Mucosa of descending colon (tissue), 3 donors: Measurements from ENCODE around the gene C1orf174. TPM values are rescaled to one million over a fixed set of nuclear protein-coding genes. Genes with fewer than 3 reads are reported as not detected.

Source experiments
- ATAC-seq: fragments of 200-7000 bp; cut with Tn5 transposase; one replicate; pipeline ENCODE4 v1.9.1; 2020; ENCODE audit warnings: mild to moderate bottlenecking, moderate library complexity
- DNase-seq, 3 donors: peaks; one replicate each; pipeline ENCODE4 v3.0.0-alpha.2; 2020
- H3K36me3 ChIP-seq: fragments of 200-600 bp; one replicate; pipeline ENCODE4 v1.8.0; 2021; ENCODE audit warnings: low read depth, mild to moderate bottlenecking
- H3K4me1 ChIP-seq: fragments of 200-600 bp; one replicate; pipeline ENCODE4 v1.8.0; 2021; ENCODE audit warnings: low read depth, mild to moderate bottlenecking
- H3K4me3 ChIP-seq: fragments of 200-600 bp; one replicate; pipeline ENCODE4 v1.8.0; 2021; ENCODE audit warnings: mild to moderate bottlenecking
- H3K9me3 ChIP-seq: fragments of 200-600 bp; one replicate; pipeline ENCODE4 v1.8.0; 2021; ENCODE audit warnings: mild to moderate bottlenecking
- CTCF ChIP-seq: fragments of 200-600 bp; IDR thresholded peaks from one replicate; pipeline ENCODE4 v1.8.0; 2022; ENCODE audit warnings: antibody characterized with exemption, mild to moderate bottlenecking
- intact Hi-C, 2 donors: fragments of 100-400 bp; cut with DNase I in 1 of 2; cut with micrococcal nuclease in 1 of 2; formaldehyde crosslinking; loops; one replicate each; pipeline versions ENCODE4 v1.11.0 to v1.11.1; 2022; cut with DNase I, micrococcal nuclease
- total RNA-seq, 3 donors: library from RNA; stranded (reverse); fragmentation: NEBNext Ultra II Directional in 2 of 3; extraction: Animal tissue kit (Norgen Biotek cat#: 25700) in 2 of 3; gene quantifications; one replicate each; pipeline versions ENCODE4 v1.2.1 to v1.2.4, GENCODE V29; 2021 to 2023
- donor health status: DM: no; HTN: no; CAD: no; lungs with moderate emphysema.
- donor health status: DM: no; HTN: no; CAD: no.
- donor health status: DM: no; HTN: yes; CAD: no.

C1orf174 gene
- total RNA-seq, 3 donors from 2014 or later: 19.3 to 23.7 (median 21.8) TPM

- no peak for TF ChIP-seq CTCF
- ATAC-seq: no peak
- Histone ChIP-seq H3K36me3 (peaks cover 5% of the 10 kb centered on the region), H3K4me3 (no peak overlapping the region), H3K4me1 (peaks cover 2% of the 10 kb centered on the region), H3K9me3 (no peaks in the 10 kb centered on the region)
- intact Hi-C loops: no loop called here
- DNase-seq: no peak
These were observed 49.2 kb downstream of the C1orf174 start for GRCh38 chr1:3850857-3851256.

GRCh38 chr1:3847081-3847480, 53.0 kb downstream of the C1orf174 start:
- peaks cover 5% of the 10 kb centered on the region for H3K36me3 ChIP-seq
- ATAC-seq (no peak), DNase-seq (no peak)

GRCh38 chr1:3846541-3846940, 53.5 kb downstream of the C1orf174 start:
- Histone ChIP-seq H3K9me3 (no peaks in the 10 kb centered on the region), H3K4me3 (no peak overlapping the region), H3K36me3 (peaks cover 5% of the 10 kb centered on the region), H3K4me1 (no peaks in the 10 kb centered on the region)
- DNase-seq (no peak), ATAC-seq (no peak)
- TF ChIP-seq CTCF: no peak
- intact Hi-C loops: no loop called here

More at GRCh38 chr1:3847081-3847480, 53.0 kb downstream of the C1orf174 start:
- intact Hi-C loops: no loop called here
- H3K9me3 ChIP-seq: no peaks in the 10 kb centered on the region
- no peaks in the 10 kb centered on the region for H3K4me1 ChIP-seq
- no peak for TF ChIP-seq CTCF
- no peak overlapping the region for H3K4me3 ChIP-seq

- peaks cover 9% of the 10 kb centered on the region for H3K36me3 ChIP-seq
- intact Hi-C loops: no loop called here
- no peak for ATAC-seq
These were observed 57.2 kb downstream of the C1orf174 start for GRCh38 chr1:3842912-3843311.

GRCh38 chr1:3841491-3841890, 58.6 kb downstream of the C1orf174 start:
- no peak for TF ChIP-seq CTCF
- peaks cover 6% of the 10 kb centered on the region for H3K9me3 ChIP-seq
- H3K4me1 ChIP-seq: no peaks in the 10 kb centered on the region
- no peak overlapping the region for H3K4me3 ChIP-seq
- peaks cover 9% of the 10 kb centered on the region for H3K36me3 ChIP-seq
- ATAC-seq: no peak
- intact Hi-C loops: no loop called here
- no peak for DNase-seq

More at GRCh38 chr1:3842912-3843311, 57.2 kb downstream of the C1orf174 start:
- Histone ChIP-seq H3K4me1 (no peaks in the 10 kb centered on the region), H3K9me3 (no peaks in the 10 kb centered on the region), H3K4me3 (no peak overlapping the region)
- TF ChIP-seq CTCF: no peak
- DNase-seq: no peak

Other genes with a start within 250 kb of the C1orf174 start
- under 1 TPM; 0.12 to 0.63 (median 0.51) TPM for gene TP73, start 247.8 kb downstream of the C1orf174 start, total RNA-seq
- gene CCDC27, start 147.8 kb downstream of the C1orf174 start, total RNA-seq: not detected
- 10 to 100 TPM in 1 of 3 donors, 1 to 10 TPM in 2; 1.6 to 16.1 (median 2.6) TPM for gene SMIM1, start 127.5 kb downstream of the C1orf174 start, total RNA-seq
- 10 to 100 TPM; 33.2 to 58.9 (median 34.7) TPM for gene LRRC47, start 103.8 kb downstream of the C1orf174 start, total RNA-seq
- gene CEP104, start 43.1 kb downstream of the C1orf174 start, total RNA-seq: 10 to 100 TPM; 33.4 to 62.0 (median 36.1) TPM
- gene DFFB, start 42.8 kb downstream of the C1orf174 start, total RNA-seq: 1 to 10 TPM; 7.6 to 9.2 (median 8.4) TPM